Measurements from ENCODE around the gene MAP3K19.

The MAP3K19 gene

GRCh38 chr2:134954065-134954464, 93.2 kb downstream of the MAP3K19 start:
- ChIA-PET POLR2A (no interaction called here), CTCF (no interaction called here)
- Histone ChIP-seq H3K4me3 (ENCODE audit: low read depth, low read length) (no peak overlapping the region), H3K9me3 (ENCODE audit: control insufficient read depth, insufficient read depth, low read depth, low read length) (no peaks in the 10 kb centered on the region), H3K27ac (ENCODE audit: extremely low read depth, low read depth, low read length) (no peak overlapping the region), H3K4me1 (ENCODE audit: control insufficient read depth, insufficient read depth, low read length) (no peaks in the 10 kb centered on the region), H3K36me3 (ENCODE audit: control insufficient read depth in 2 of 2, insufficient read depth in 1 of 2, low read length in 2 of 2) (peaks cover 28 to 90% of the 10 kb centered on the region in 2 experiments)
- no peak for TF ChIP-seq ZNF776 (tag by site-specific recombination; IDR thresholded peaks at IDR 0.05; ENCODE audit: borderline replicate concordance)
- TF ChIP-seq ZNF24 (tag by site-specific recombination; IDR thresholded peaks at IDR 0.05), result no peak
- no peak for TF ChIP-seq ZNF596 (tag by site-specific recombination; IDR thresholded peaks at IDR 0.05)
- TF ChIP-seq ZNF747 (tag by site-specific recombination; IDR thresholded peaks at IDR 0.05), result no peak
- no peak for TF ChIP-seq ZNF132 (tag by site-specific recombination; IDR thresholded peaks at IDR 0.05; ENCODE audit: borderline replicate concordance)
- TF ChIP-seq ZNF701 (tag by site-specific recombination; IDR thresholded peaks at IDR 0.05), result no peak
- no peak for TF ChIP-seq ZFHX2 (tag by site-specific recombination; conservative IDR thresholded peaks at IDR 0.05)
- TF ChIP-seq, protein P1, sequence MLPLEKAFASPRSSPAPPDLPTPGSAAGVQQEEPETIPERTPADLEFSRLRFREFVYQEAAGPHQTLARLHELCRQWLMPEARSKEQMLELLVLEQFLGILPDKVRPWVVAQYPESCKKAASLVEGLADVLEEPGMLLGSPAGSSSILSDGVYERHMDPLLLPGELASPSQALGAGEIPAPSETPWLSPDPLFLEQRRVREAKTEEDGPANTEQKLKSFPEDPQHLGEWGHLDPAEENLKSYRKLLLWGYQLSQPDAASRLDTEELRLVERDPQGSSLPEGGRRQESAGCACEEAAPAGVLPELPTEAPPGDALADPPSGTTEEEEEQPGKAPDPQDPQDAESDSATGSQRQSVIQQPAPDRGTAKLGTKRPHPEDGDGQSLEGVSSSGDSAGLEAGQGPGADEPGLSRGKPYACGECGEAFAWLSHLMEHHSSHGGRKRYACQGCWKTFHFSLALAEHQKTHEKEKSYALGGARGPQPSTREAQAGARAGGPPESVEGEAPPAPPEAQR (tag by site-specific recombination; IDR thresholded peaks at IDR 0.05), result no peak
- no peak for TF ChIP-seq ZNF324 (tag by site-specific recombination; IDR thresholded peaks at IDR 0.05)
- no peak for TF ChIP-seq ZNF404 (tag by site-specific recombination; IDR thresholded peaks at IDR 0.05)
- TF ChIP-seq, protein P2, sequence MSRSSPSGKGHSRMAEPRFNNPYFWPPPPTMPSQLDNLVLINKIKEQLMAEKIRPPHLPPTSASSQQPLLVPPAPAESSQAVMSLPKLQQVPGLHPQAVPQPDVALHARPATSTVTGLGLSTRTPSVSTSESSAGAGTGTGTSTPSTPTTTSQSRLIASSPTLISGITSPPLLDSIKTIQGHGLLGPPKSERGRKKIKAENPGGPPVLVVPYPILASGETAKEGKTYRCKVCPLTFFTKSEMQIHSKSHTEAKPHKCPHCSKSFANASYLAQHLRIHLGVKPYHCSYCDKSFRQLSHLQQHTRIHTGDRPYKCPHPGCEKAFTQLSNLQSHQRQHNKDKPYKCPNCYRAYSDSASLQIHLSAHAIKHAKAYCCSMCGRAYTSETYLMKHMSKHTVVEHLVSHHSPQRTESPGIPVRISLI (tag by site-specific recombination; IDR thresholded peaks at IDR 0.05), result no peak
- TF ChIP-seq ZNF555 (tag by site-specific recombination; conservative IDR thresholded peaks at IDR 0.05), result no peak
- TF ChIP-seq EGR2 (tag by site-specific recombination; IDR thresholded peaks at IDR 0.05; ENCODE audit: low read depth), result no peak

- no peaks in the 10 kb centered on the region for H3K9me3 ChIP-seq (ENCODE audit: control insufficient read depth, insufficient read depth, low read depth, low read length)
- TF ChIP-seq ZSCAN16 (tag by site-specific recombination; IDR thresholded peaks at IDR 0.05) (no peak), ZNF394 (tag by site-specific recombination; IDR thresholded peaks at IDR 0.05; ENCODE audit: borderline replicate concordance) (no peak), ZBTB1 (tag by site-specific recombination; IDR thresholded peaks at IDR 0.05) (no peak)
- TF ChIP-seq, protein P3, sequence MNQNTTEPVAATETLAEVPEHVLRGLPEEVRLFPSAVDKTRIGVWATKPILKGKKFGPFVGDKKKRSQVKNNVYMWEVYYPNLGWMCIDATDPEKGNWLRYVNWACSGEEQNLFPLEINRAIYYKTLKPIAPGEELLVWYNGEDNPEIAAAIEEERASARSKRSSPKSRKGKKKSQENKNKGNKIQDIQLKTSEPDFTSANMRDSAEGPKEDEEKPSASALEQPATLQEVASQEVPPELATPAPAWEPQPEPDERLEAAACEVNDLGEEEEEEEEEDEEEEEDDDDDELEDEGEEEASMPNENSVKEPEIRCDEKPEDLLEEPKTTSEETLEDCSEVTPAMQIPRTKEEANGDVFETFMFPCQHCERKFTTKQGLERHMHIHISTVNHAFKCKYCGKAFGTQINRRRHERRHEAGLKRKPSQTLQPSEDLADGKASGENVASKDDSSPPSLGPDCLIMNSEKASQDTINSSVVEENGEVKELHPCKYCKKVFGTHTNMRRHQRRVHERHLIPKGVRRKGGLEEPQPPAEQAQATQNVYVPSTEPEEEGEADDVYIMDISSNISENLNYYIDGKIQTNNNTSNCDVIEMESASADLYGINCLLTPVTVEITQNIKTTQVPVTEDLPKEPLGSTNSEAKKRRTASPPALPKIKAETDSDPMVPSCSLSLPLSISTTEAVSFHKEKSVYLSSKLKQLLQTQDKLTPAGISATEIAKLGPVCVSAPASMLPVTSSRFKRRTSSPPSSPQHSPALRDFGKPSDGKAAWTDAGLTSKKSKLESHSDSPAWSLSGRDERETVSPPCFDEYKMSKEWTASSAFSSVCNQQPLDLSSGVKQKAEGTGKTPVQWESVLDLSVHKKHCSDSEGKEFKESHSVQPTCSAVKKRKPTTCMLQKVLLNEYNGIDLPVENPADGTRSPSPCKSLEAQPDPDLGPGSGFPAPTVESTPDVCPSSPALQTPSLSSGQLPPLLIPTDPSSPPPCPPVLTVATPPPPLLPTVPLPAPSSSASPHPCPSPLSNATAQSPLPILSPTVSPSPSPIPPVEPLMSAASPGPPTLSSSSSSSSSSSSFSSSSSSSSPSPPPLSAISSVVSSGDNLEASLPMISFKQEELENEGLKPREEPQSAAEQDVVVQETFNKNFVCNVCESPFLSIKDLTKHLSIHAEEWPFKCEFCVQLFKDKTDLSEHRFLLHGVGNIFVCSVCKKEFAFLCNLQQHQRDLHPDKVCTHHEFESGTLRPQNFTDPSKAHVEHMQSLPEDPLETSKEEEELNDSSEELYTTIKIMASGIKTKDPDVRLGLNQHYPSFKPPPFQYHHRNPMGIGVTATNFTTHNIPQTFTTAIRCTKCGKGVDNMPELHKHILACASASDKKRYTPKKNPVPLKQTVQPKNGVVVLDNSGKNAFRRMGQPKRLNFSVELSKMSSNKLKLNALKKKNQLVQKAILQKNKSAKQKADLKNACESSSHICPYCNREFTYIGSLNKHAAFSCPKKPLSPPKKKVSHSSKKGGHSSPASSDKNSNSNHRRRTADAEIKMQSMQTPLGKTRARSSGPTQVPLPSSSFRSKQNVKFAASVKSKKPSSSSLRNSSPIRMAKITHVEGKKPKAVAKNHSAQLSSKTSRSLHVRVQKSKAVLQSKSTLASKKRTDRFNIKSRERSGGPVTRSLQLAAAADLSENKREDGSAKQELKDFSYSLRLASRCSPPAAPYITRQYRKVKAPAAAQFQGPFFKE (tag by site-specific recombination; IDR thresholded peaks at IDR 0.05; ENCODE audit: borderline replicate concordance), result no peak
- peaks cover 38 to 95% of the 10 kb centered on the region in 2 experiments for H3K36me3 ChIP-seq (ENCODE audit: control insufficient read depth in 2 of 2, insufficient read depth in 1 of 2, low read length in 2 of 2)
- H3K27ac ChIP-seq (ENCODE audit: extremely low read depth, low read depth, low read length), result no peak overlapping the region
- POLR2A ChIA-PET, result no interaction called here
- CTCF ChIA-PET, result no interaction called here
- no peak overlapping the region for H3K4me3 ChIP-seq (ENCODE audit: low read depth, low read length)
- no peaks in the 10 kb centered on the region for H3K4me1 ChIP-seq (ENCODE audit: control insufficient read depth, insufficient read depth, low read length)
Measured at GRCh38 chr2:134952608-134953007, 94.6 kb downstream of the MAP3K19 start.

Measured in HEK293 (cell line).